Psoas muscle (tissue), 8 donors: ENCODE measurements around the gene PPP6R2. TPM values are rescaled to one million over a fixed set of nuclear protein-coding genes. Genes with fewer than 3 reads are reported as not detected.
A peak's percentile ranks its signal among the peaks of the same experiment; 100 is the strongest.

ENCODE experiments used
- ATAC-seq, 4 donors: fragments of 200-7000 bp; cut with Tn5 transposase; one replicate each; pipeline ENCODE4 v1.9.1; 2020; ENCODE audit warnings: moderate library complexity in 3 of 4, mild to moderate bottlenecking in 2 of 4
- DNase-seq, 2 donors: peaks; one replicate each; pipeline ENCODE4 v3.0.0-alpha.2; 2020
- H3K27ac ChIP-seq: fragments of 200-600 bp; one replicate; pipeline ENCODE4 v1.8.0; 2022
- H3K27me3 ChIP-seq, 3 donors: fragments of 200-600 bp in 1 of 3; one replicate each; pipeline versions ENCODE4 v1.6.1 to v1.8.0; 2013 to 2022; ENCODE audit warnings: low read length in 2 of 3, mild to moderate bottlenecking in 2 of 3, moderate library complexity in 1 of 3; ENCODE audit not compliant: insufficient read depth in 3 of 3
- H3K36me3 ChIP-seq, 2 donors: fragments of 200-600 bp in 1 of 2; one replicate each; pipeline versions ENCODE4 v1.6.1 to v1.8.0; 2013 to 2022; ENCODE audit warnings: low read depth in 1 of 2, mild to moderate bottlenecking in 1 of 2, moderate library complexity in 1 of 2; ENCODE audit not compliant: insufficient read depth in 1 of 2
- H3K4me1 ChIP-seq: fragments of 200-600 bp; one replicate; pipeline ENCODE4 v1.8.0; 2022
- H3K4me3 ChIP-seq: fragments of 200-600 bp; one replicate; pipeline ENCODE4 v1.8.0; 2022; ENCODE audit warnings: mild to moderate bottlenecking
- H3K9me3 ChIP-seq: fragments of 200-600 bp; one replicate; pipeline ENCODE4 v1.8.0; 2022
- CTCF ChIP-seq: fragments of 200-600 bp; IDR thresholded peaks from one replicate; pipeline ENCODE4 v1.8.0; 2022; ENCODE audit warnings: antibody characterized with exemption
- WGBS, 3 donors: extraction: QIAGEN DNeasy Blood & Tissue Kit; methylation state at CpG; one replicate each; pipeline versions ENCODE4 v1.1.6 to v1.1.7; 2013; 5-methylcytosine and 5-hydroxymethylcytosine counted together
- intact Hi-C, 2 donors: fragments of 100-400 bp; cut with DNase I; formaldehyde crosslinking; loops; one replicate each; pipeline versions ENCODE4 v1.11.0 to v1.14.2; 2022
- polyA plus RNA-seq, 3 donors: library from polyadenylated mRNA; stranded (reverse); fragments of 200-250 nt; gene quantifications; one replicate each; pipeline ENCODE4 v1.2.3, GENCODE V29; 2013
- total RNA-seq, 4 donors: library from RNA; stranded (reverse); fragmentation: NEBNext Ultra II Directional in 2 of 4; extraction: Animal tissue kit (Norgen Biotek cat#: 25700) in 2 of 4; gene quantifications; one replicate each; pipeline versions ENCODE4 v1.2.1 to v1.2.4, GENCODE V29; 2021 to 2023
- donor health status: healthy with polysubstance abuse.
- donor health status: DM: no; HTN: no; CAD: no; lungs with moderate emphysema.
- donor health status: Bipolar disorder and iron deficiency.
- donor health status: healthy.
- donor health status: DM: yes; HTN: yes; CAD: no.
- donor health status: DM: no; HTN: no; CAD: no.
- donor health status: DM: no; HTN: no; CAD: no.
- donor health status: DM: yes; HTN: yes; CAD: no.

PPP6R2 gene
- total and polyA plus RNA-seq, 7 donors: 31.6 to 48.2 (median 41.6) TPM

- TF ChIP-seq CTCF: no peak
- no peak overlapping the region for H3K27ac ChIP-seq
- no peaks in the 10 kb centered on the region for H3K9me3 ChIP-seq
- DNase-seq: peak in 1 of 2 donors; percentile 51
- no peak overlapping the region for H3K4me3 ChIP-seq
- no peak for ATAC-seq
- no peaks in the 10 kb centered on the region for H3K36me3 ChIP-seq
- intact Hi-C loops: no loop called here
- 88 to 90% (median 88%) methylated on average over 16 of the region's 16 CpGs for WGBS, 3 donors
- peaks cover 0 to 4% (median 0%) of the 10 kb centered on the region in 3 donors for H3K27me3 ChIP-seq
- H3K4me1 ChIP-seq: no peaks in the 10 kb centered on the region
These were observed 32.1 kb upstream of the PPP6R2 start for GRCh38 chr22:50310949-50311444.

GRCh38 chr22:50311606-50312351 is 31.3 kb upstream of the PPP6R2 start:
- H3K27me3 ChIP-seq: peaks cover 0 to 3% (median 0%) of the 10 kb centered on the region in 3 donors
- H3K4me3 ChIP-seq: no peak overlapping the region
- 75 to 79% (median 78%) methylated on average over 21 to 23 of the region's 23 CpGs for WGBS, 3 donors
- peak in 1 of 2 donors; percentile 52 for DNase-seq
- H3K36me3 ChIP-seq: no peaks in the 10 kb centered on the region
- no peak for TF ChIP-seq CTCF
- H3K9me3 ChIP-seq: no peaks in the 10 kb centered on the region
- no peaks in the 10 kb centered on the region for H3K4me1 ChIP-seq
- intact Hi-C loops: no loop called here
- H3K27ac ChIP-seq: no peak overlapping the region
- ATAC-seq: no peak

- Histone ChIP-seq H3K27ac (no peak overlapping the region), H3K27me3 (no peaks in the 10 kb centered on the region), H3K4me3 (no peak overlapping the region), H3K4me1 (no peaks in the 10 kb centered on the region), H3K9me3 (no peaks in the 10 kb centered on the region), H3K36me3 (no peaks in the 10 kb centered on the region)
- DNase-seq: peak in 1 of 2 donors; percentile 28
- no peak for TF ChIP-seq CTCF
- no peak for ATAC-seq
- WGBS, 3 donors: 95 to 99% (median 98%) methylated on average over 10 to 12 of the region's 12 CpGs
- intact Hi-C loops: no loop called here
These were observed 30.8 kb upstream of the PPP6R2 start for GRCh38 chr22:50312371-50312770.

GRCh38 chr22:50313021-50313420 is 30.1 kb upstream of the PPP6R2 start:
- H3K27ac ChIP-seq: no peak overlapping the region
- H3K27me3 ChIP-seq: no peaks in the 10 kb centered on the region
- intact Hi-C loops: no loop called here
- no peaks in the 10 kb centered on the region for H3K36me3 ChIP-seq
- H3K4me3 ChIP-seq: no peak overlapping the region
- 83 to 91% (median 85%) methylated on average over 6 to 7 of the region's 7 CpGs for WGBS, 3 donors
- no peaks in the 10 kb centered on the region for H3K9me3 ChIP-seq
- no peak for TF ChIP-seq CTCF
- no peaks in the 10 kb centered on the region for H3K4me1 ChIP-seq
- DNase-seq (peak in 1 of 2 donors; percentile 45), ATAC-seq (no peak)
